Adipose tissue (tissue), 3 donors: ENCODE measurements around the gene SOX6. TPM values are rescaled to one million over a fixed set of nuclear protein-coding genes. Genes with fewer than 3 reads are reported as not detected.

Experiments
- H3K27ac ChIP-seq: one replicate; pipeline ENCODE4 v1.5.1; 2013; ENCODE audit warnings: low read depth, low read length
- WGBS, 3 donors: extraction: QIAGEN DNeasy Blood & Tissue Kit; methylation state at CpG; one replicate each; pipeline ENCODE4 v1.1.7; 2013; 5-methylcytosine and 5-hydroxymethylcytosine counted together
- polyA plus RNA-seq, 3 donors: library from polyadenylated mRNA; stranded (reverse); fragments of 200-250 nt; gene quantifications; one replicate each; pipeline ENCODE4 v1.2.3, GENCODE V29; 2013
- donor health status: healthy with polysubstance abuse.
- donor health status: Bipolar disorder and iron deficiency.
- donor health status: healthy.

Gene SOX6
- polyA plus RNA-seq, 3 donors = 1.3 to 3.2 (median 1.7) TPM

DNA sequence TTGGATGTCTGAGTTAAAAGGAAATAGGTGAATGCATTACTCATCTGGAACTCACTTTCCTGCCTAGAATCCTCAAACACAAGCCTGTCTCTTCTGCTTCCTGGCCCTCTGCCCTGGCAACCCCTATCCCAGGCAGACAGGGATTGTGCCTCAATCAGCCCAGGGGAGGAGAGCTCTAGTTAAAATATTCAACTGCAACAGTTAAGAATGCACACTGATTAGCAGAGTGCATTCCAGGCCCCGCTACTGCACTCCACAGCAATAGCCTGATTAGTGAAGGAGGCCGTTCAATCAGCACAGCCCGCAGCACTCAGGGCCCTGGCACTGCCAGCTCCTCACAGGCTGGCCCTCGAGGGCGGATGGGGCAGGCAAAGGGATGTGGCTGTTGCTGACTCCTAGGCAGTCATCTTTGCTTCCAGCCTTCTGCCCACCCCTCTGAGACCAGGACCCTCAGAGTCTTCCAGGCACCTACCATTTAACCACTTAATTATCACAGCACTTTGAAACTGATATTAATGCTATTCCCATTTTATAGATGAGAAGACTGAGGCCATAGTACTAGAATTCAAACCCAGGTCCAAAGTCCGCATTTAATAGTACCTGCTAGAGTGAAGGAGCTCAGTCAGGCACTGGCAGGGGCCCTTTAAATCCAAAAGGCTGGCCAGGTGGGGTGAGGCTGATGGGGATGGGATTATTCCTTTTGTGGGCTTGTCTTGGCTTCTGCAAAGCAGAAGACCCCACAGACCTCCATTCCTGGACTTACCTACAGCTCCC is 435.3 kb downstream of the SOX6 start:
- H3K27ac ChIP-seq = no peak overlapping the region
- WGBS, 3 donors = 85 to 89% (median 87%) methylated on average over 6 of the region's 6 CpGs

- WGBS, 3 donors = 53 to 63% (median 56%) methylated on average over 1 of the region's 1 CpG
Measured at GRCh38 chr11:15918674-15919073, 437.7 kb downstream of the SOX6 start.

DNA sequence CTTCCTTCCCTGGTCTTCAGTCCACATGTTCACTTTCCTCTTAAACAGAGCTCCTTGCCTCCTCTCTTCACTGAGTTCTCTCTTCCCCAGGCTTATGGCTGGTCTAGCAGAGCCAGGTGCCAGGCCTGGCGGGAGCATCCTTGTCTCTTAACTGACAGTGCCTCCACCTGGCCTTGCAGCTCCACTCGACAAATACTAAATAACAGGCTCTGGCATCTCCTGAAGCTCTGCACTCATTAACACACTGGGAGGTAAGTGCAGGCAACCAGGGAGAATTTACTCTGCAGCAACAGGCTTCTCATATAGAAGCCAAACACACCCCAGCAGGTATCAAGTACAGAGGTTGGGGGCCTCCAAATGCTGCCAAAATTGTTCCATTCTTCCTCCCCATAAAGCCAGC is 438.1 kb downstream of the SOX6 start:
- 79 to 90% (median 89%) methylated on average over 2 of the region's 2 CpGs for whole genome bisulfite sequencing, 3 donors
- H3K27ac ChIP-seq = no peak overlapping the region

More at GRCh38 chr11:15918674-15919073, 437.7 kb downstream of the SOX6 start:
- no peak overlapping the region for H3K27ac ChIP-seq
